ENCODE measurements around the gene CFAP210.
"Not testable (repeated sequence)": the region's sequence is repeated elsewhere in the genome, so short reads cannot be mapped to it uniquely, and the experiment has no call there.

CFAP210 gene

DNA sequence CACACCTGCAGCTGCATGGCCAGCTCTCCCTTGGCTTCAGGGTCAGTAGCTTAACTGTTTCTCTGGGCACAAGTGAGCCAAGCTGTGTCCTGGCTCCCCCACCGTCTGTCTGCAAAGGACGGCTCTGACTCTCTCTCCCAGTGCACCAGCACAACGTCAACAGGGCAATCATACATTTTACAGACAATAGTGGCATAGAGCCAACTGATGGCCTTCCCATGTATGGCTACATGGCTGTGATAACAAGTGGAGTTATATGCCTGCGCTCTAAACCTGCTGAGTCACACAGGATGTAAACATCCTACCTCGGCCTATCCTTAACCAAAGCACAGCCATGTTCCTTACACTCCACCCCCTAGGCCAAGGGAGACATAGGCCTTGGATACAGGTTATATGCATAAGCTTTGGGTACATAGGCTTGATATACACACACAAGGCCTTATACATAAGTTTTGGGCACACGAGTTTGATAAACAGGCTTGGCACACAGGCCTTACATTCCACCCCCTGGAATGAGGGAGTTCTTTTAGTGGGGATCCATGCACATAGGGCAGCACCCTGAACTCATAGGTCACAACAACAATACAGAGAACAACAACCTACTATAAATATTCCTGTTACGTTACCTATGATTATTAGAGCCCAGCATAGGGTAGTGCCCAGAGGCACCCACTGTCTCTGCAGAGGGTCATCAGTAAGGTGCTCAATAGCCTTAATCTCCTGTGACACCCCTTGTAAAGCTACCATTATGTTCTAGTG lies 17.7 kb upstream of the CFAP210 start:
- DNase-seq, result no peak

DNA sequence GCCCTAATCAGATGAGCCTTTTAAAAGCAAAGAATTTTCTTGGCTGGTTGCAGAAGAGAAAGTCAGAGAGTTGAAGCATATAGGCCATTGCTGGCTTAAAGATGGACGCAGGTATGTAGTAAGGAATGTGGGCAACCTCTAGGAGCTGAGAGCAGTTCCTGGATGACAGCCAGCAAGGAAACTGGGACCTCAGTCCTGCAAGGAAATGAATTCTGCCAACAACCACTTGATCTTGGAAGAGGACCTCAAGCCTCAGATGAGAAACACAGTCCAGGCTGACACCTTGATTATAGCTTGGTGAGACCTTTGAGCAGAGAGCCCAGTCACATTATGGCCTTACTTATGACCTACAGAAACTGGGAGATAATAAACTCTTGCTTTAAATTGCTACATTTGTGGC lies 15.8 kb upstream of the CFAP210 start:
- peak; percentile 32 for DNase-seq

DNA sequence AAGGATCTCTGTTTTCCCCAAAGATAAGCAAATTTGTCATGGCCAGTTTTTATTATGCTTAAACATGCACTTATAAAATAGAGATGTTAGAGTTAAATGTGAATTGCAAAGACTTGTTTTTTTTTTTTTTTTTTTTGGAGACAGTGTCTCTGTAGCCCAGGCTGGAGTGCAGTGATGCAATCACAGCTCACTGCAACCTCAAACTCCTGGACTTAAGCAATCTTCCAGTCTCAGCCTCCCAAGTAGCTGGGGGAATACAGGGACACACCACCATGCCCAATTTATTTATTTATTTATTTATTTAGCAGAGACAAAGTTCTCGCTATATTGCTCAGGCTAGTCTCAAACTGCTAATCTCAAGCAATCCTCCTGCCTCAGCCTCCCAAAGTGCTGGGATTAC lies 15.1 kb upstream of the CFAP210 start:
- DNase-seq, result no peak

DNA sequence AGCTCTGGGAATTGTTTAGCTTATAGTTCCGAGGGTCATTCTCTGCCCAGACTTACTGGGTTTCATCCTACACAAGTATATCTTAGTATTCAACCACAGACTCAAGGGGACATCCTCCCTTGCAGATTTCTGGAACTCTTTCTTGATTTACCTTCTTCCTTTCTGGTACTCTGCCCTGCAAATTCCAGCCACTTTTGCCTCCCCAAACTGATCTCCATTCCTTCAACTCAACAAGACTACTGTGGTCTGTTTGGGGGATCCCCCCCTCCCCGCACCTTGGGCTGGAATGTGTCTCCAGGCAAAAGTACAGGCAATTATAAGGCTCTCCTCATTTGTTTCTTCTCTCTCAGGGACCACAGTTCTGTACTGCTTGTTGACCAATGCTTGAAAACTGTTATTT lies 13.4 kb upstream of the CFAP210 start:
- DNase-seq, result no peak

DNA sequence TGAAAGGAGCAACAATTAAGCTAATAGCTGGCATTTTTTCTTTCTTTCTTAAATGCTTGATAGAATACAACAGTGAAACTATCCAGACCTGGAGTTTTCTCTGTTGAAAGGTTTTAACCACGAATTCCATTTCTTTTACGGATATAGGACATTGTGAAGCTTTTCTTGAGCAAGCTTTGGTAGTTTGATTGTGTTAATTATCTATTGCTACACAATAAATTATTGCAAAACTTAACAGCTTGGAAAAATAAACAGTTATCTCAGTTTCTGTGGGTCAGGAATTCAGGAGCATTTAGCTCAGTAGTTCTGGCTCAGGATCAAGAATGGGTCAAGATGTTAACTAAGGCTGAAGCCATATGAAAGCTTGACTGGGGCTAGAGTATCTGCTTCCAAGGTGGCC lies 11.7 kb upstream of the CFAP210 start:
- no peak for DNase-seq

DNA sequence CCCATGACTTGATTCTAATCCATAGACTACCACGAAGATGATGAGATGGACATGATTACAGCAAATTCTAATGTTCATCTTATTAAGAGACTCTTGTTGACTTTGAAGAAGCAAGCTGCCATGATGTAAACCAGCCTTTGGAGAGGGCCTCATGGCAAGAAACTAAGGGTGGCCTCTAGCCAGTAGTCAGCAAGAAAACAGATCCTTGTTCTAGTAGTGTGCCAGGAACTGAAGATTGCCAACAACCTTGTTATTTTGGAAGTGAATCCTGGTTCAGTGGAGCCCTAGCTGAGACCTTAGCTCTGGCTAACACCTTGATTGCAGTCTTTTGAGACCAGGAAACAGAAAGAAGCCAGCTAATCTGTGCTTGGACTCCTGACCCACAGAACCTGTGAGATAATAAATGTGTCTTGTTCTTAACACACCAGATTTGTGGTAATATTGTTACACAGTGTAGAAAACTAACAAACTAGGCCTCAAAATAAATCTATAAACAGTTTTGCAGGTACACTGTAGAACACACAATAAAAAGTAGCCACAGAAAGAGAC lies 10.0 kb upstream of the CFAP210 start:
- DNase-seq, result no peak

DNA sequence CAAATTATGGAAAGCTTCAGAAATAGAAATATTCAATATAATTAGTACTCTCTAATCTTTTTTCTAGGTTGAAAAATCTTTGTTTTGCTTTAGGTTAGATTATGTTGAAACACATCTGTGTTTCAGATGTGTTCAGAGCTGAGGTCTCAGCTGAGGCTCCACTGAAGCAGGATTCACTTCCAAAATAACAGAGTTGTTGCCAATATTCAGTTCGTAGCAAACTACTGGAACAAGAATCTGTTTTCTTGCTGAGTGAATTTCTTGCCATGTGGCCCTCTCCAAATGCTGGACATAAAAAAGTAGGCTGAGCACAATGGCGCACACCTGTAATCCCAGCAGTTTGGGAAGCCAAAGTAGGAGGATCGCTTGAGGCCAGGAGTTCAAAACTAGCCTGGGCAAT lies 8.8 kb upstream of the CFAP210 start:
- no peak for DNase-seq

DNA sequence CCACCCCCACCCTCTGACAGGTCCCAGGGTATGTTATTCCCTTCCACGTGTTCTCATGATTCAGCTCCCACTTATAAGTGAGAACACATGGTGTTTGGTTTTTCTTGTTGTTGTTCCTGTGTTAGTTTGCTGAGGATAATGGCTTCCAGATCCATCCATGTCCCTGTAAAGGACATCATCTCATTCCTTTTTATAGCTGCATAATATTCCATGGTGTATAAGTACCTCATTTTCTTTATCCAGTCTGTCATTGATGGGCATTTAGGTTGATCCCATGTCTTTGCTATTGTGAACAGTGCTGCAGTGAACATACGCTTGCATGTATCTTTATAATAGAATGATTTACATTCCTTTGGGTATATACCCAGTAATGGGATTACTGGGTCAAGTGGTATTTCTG lies 5.0 kb upstream of the CFAP210 start:
- not testable (repeated sequence) for DNase-seq

DNA sequence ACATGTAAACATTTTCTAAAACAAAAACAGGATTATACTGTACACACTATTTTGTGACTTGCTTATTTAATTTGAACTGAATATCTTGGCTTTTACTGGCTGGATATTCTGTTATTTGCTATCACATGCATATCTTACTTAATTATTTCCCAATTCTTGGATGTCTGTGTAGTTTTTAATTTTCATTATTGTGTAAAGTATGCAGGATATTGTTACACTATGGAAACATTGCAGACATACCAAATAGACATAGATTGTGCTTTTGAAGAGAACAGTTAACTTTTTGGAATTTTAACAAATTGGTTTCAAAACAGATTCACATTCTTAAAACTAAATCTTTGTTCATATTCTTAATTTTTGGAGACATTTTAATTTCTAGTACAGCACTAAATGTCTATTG lies 2.2 kb upstream of the CFAP210 start:
- no peak for DNase-seq

DNA sequence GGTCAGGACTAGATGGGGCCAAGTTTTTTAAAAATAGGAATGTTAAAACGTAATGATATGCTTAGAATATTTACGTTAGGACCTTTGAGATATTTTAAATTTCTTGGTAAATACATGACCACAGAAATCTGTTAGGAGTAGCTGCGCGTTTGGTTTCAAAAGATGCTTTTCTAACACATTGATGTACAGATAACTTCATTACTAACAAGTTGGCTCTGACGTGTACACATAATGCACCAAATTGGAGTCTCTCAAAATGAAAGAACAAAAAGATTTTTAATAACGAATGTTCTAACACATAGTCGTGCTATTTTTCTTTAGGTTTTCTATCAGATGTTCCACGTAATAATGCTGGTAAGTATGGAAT lies 672 bp upstream of the CFAP210 start:
- DNase-seq, result no peak

DNA sequence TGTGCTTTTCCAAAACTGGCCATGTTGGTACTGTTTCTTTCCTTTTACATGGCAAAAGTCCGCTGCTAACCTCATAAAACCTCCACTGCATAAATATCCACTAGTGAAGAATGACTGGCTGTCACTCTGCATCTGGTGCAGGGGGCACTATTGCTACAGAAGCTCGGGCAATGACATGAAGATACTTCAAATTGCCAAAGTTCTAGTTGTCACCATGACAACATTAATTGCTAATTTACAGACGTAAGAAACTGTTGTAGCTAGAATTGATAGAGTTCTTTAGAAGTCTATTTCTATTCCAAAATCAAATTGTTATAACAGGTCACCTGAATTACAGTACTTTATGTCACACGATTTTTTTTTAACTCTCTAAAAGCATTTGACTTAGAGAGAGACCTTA lies 845 bp downstream of the CFAP210 start:
- DNase-seq, result no peak

DNA sequence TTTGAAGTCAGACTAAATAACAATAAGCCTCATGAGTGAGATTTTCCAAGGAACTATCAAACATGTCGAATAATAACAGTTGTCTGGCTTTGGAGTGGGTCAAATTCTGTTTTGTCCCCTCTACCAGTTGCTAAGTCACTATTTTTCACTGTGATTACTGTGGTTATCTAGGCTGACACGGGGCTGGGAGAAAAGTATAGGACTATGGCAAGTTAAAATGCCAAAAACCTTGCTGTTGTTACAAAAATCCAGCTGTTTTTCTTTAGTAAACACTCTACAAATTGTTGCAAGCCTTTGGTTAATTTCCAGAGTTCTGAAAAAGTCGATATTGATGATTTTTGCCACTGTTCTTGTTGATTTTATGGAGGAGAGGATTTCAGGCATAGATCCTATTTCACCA lies 1.5 kb downstream of the CFAP210 start:
- no peak for DNase-seq

DNA sequence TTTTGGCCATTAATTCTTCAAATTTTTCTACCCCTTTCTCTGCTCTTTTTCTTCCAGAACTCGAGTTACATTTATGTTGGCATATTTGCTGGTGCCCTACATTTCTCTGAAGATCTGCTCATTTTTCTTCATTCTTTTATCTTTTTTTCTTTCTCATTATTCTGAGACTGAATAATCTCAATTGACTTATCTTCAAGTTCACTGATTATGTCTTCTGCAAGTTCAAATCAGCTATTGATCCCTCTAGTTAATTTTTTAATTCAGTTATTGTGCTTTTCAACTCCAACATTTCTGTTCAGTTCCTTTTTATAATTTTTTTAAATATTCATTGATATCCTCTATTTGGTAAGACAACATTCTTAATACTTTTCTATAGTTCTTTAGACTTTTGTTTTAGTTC lies 3.2 kb downstream of the CFAP210 start:
- no peak for DNase-seq

DNA sequence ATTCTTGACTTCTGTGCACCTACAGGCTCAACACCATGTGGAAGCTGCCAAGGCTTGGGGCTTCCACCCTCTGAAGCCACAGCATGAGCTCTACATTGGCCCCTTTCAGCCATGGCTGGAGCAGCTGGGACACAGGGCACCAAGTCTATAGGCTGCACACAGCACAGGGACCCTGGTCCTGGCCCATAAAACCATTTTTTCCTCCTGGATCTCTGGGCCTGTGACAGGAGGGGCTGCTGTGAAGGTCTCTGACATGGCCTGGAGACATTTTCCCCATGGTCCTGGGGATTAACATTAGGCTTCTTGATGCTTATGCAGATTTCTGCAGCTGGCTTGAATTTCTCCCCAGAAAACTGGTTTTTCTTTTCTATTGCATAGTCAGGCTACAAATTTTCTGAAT lies 6.3 kb downstream of the CFAP210 start:
- not testable (repeated sequence) for DNase-seq

DNA sequence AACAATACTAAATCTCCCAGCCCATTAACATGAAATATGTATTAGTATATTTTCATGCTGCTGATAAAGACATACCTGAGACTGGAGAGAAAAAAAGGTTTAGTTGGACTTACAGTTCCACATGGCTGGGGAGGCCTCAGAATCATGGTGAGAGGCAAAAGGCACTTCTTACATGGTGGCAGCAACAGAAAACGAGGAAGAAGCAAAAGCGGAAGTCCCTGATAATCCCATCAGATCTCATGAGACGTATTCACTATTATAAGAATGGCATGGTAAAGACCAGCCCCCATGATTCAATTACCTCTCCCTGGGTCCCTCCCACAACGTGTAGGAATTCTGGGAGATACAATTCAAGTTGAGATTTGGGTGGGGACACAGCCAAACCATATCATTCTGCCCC lies 7.4 kb downstream of the CFAP210 start:
- DNase-seq, result not testable (repeated sequence)

DNA sequence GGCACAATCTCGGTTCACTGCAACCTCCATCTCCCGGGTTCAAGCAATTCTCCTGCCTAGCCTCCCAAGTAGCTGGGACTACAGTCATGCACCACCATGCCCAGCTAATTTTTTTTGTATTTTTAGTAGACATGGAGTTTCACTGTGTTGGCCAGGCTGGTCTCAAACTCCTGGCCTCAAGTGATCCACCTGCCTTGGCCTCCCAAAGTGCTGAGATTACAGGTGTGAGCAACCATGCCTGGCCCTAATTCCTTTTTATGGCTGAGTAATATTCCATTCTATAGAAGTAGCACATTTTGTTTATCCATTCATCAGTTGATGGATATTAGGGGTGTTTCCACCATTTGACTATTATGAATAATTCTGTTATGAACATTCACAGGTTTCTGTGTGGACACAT lies 9.5 kb downstream of the CFAP210 start:
- not testable (repeated sequence) for DNase-seq

DNA sequence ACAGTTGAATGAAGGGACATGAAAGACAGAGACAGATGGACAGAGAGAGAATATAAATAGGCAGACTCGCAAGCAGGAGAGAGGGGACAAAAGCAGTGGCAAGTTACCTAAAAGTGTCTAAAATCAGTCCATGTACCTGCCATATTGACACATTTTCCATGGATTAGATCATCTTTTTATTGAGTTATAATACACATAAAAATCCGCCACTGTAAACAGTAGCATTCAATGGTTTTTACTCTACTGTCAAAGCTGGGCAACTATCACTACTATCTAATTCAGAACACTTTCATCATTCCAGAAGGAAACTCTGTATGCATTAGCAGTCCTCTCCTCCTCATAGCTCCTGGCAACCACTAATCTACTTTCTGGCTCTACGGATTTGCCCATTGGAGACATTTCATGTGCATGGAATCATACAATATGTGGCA lies 10.1 kb downstream of the CFAP210 start:
- no peak for DNase-seq

DNA sequence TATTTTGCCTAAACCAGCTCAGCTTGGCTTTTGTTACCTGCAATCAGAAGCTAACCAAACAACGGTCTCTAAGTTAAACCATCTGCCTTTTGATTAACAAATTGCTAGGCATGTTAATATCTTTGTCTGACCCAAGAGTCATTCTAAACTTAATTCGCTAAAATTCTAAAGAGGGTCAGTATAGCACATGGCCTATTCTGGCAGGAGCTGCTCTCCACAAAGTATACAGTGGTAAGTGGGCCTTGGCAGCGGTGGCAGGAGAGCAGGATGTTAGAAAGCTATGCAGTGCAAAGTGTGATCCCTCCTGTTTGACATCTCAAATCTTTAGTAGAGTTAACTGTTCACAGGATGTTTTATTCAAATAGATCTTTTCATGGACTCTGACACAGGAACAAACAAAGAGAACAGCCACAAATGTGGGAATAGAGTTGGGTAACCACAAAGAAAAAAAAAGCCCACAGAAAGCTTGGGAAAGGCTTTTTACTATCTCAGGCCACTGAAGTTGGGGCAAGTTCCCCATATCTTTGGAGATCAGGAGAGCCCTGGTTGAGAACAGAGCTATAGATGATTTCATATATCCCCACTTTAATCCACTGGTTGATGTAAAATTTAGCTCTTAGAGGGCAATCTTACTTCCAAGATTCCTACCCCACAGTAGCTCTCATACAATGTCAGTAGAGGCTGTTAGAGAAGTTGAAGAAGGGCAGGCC lies 10.6 kb downstream of the CFAP210 start:
- no peak for DNase-seq

DNA sequence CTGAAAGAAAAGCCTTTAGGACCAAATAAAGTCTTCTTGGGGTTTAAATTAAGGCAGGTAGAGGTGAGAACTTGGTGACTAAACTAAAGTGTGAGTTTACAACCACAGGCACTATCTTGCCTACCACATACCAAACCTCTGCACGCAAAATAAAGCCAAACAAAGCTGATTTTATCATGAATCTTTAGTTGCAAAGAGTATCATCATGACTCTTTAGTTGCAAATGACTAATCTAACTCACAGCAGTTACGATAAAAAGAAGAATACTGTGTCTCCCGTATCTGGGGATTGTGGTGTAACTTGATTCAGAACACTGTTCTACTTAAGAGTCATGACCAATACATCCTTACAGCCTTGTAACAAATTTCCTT lies 11.2 kb downstream of the CFAP210 start:
- no peak for DNase-seq

DNA sequence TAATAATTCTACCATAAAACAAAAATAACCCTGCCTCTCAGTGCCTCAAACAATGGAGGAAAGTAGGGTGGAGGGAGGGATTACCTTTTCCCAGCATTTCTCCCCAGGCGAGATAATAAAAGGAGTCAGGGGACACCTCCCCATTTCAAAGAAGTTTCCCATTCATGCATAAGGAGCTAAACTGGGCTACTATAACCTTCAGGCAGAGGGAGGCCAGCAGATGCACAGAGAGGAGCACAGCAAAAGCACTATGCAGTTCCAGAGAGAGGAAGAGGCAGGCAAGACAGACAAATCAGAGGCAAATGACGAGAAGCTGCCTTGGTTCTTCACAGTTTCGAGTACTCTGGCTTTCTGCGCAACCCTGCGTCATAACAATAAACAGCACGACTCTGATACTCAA lies 17.4 kb downstream of the CFAP210 start:
- no peak for DNase-seq

DNA sequence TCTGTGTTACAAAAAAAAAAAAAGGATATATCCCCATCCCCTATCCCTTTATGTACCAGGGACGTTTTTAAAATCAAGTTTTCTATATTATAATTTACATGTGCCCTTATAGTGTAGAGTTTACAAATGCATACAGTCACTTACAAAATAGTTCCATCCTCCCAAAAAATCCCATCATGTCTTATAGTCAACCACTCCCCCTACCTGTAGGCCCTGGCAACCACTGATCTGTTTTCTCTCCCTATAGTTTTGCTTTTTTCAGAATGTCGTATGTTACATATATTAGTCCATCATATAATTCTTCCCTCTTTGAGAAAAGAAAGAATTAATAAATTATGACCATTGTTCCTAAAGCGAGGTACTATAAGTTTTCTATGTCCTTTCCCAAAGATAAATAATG lies 17.8 kb downstream of the CFAP210 start:
- DNase-seq, result no peak

DNA sequence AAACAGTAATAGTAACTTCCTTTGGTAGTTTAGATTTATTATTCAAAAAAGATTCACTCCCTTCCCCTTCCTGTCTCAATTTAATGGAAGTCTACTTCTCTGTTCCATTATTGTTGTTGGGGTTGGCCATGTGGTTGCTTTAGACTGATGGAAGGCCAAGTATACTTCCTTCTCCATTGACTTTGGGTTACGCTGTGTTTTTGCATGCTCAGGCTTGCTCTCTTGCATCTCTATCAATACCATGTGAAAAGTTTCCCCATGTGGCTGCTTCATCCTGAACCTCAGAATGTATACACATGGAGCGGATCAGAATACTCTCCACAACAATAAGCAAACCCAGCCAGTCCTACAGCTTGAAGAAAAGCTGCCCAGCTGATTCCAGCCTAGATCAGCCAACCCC lies 20.3 kb downstream of the CFAP210 start:
- DNase-seq, result no peak

DNA sequence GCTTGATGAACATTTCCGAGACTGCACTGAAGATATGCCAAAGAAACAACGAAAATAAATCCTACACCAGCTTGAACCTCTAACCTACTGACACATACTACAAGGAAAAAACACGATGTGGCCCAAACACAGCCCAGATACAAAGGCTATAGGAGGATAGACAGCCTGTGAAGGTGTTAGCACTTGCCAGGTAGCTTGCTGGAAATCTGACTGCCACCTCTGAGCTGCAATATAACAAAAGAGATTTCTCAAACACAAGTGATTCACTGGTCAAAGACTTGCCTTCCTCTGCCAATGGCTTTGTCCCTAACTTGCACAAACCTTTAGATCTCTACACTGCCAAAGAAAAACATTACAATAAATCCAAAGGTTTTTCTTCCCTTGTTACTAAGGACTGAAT lies 21.1 kb downstream of the CFAP210 start:
- DNase-seq, result no peak

DNA sequence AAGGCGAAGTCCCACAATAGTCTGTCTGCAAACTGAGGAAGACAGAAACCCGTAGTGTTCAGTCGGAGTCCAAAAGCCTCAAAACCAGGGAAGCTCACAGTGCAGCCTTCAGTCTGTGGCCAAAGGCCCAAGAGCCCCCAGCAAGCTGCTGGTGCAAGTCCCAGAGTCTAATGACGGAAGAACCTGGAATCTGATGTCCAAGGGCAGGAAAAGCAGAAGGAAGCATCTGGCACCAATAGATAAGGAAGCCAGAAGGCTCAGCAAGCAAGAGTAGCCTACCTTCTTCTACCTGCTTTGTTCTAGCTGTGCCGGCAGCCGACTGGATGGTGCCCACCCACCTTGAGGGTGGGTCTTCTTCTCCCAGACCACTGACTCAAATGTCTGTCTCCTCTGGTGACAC lies 21.8 kb downstream of the CFAP210 start:
- DNase-seq, result no peak

DNA sequence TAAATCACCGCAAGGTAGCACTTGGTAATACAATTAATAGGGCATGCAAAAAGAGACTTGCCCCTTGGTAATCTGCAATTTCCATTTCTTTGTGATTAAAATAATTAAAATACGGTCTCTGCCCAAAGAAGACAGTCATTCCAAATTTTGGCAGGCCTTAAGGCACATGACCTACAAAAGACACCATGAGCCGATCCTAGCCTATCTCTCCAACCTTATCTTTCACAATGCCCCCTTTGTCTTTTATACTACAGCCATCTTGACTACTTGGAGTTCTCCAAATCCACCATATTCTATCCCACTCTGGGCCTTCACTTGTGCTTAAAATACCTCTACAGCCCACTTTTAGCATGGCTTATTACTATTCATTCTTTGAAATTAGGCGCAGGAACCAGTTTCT lies 23.3 kb downstream of the CFAP210 start:
- no peak for DNase-seq

All from DMS79 (cell line).